ENCODE data around the gene DNMBP.
A peak's percentile ranks its signal among the peaks of the same experiment; 100 is the strongest.
"Not testable (repeated sequence)": the region's sequence is repeated elsewhere in the genome, so short reads cannot be mapped to it uniquely, and the experiment has no call there.

Gene DNMBP

GRCh38 chr10:100019787-100020141 lies 10.0 kb upstream of the DNMBP start:
- no peak for DNase-seq

- no peak for DNase-seq
Observed at GRCh38 chr10:100014071-100014762, 4.5 kb upstream of the DNMBP start.

- no peak for DNase-seq
Observed at GRCh38 chr10:100013621-100014020, 3.9 kb upstream of the DNMBP start.

GRCh38 chr10:100011906-100012305 lies 2.2 kb upstream of the DNMBP start:
- not testable (repeated sequence) for DNase-seq

- peak; percentile 77 for DNase-seq
Observed at GRCh38 chr10:100009283-100009792, 409 bp downstream of the DNMBP start.

GRCh38 chr10:100008708-100009282 lies 952 bp downstream of the DNMBP start:
- DNase-seq: no peak

- peak; percentile 70 for DNase-seq
Observed at GRCh38 chr10:100008142-100008522, 1.6 kb downstream of the DNMBP start.

GRCh38 chr10:100007231-100008141 lies 2.3 kb downstream of the DNMBP start:
- DNase-seq: no peak

- peak; percentile 50 for DNase-seq
Observed at GRCh38 chr10:100006243-100006886, 3.4 kb downstream of the DNMBP start.

- DNase-seq: no peak
Observed at GRCh38 chr10:100004805-100005510, 4.8 kb downstream of the DNMBP start.

GRCh38 chr10:100000109-100000644 lies 9.6 kb downstream of the DNMBP start:
- no peak for DNase-seq

- DNase-seq: no peak
Observed at GRCh38 chr10:99999319-100000108, 10.2 kb downstream of the DNMBP start.

GRCh38 chr10:99998889-99999288 lies 10.9 kb downstream of the DNMBP start:
- DNase-seq: no peak

GRCh38 chr10:99996671-99997648 lies 12.8 kb downstream of the DNMBP start:
- no peak for DNase-seq

GRCh38 chr10:99995713-99996112 lies 14.0 kb downstream of the DNMBP start:
- no peak for DNase-seq

GRCh38 chr10:99995269-99995668 lies 14.5 kb downstream of the DNMBP start:
- no peak for DNase-seq

- no peak for DNase-seq
Observed at GRCh38 chr10:99994801-99995200, 14.9 kb downstream of the DNMBP start.

GRCh38 chr10:99993701-99994689 lies 15.8 kb downstream of the DNMBP start:
- peak; percentile 95 for DNase-seq

- not testable (repeated sequence) for DNase-seq
Observed at GRCh38 chr10:99985637-99986036, 24.1 kb downstream of the DNMBP start.

Data from hematopoietic multipotent progenitor cell treated with erythropoietin and hydrocortisone succinate and interleukin-3 and kit ligand, for 4 days (in vitro differentiated cells).